Memory B cell (primary cell): ENCODE results near the gene SEC16A.

Source experiments
- ATAC-seq: fragments of 150-1000 bp; cut with Tn5 transposase; 2 replicates; pipeline ENCODE4 v1.10.0; 2021; ENCODE audit warnings: low read depth, mild to moderate bottlenecking, moderate library complexity
- DNase-seq, 2 donors: peaks; one replicate each; pipeline ENCODE4 v3.0.0; 2022; ENCODE audit warnings: low spot score in 2 of 2
- H3K27ac Mint-ChIP-seq: one replicate; pipeline ENCODE4 v1.8.0; 2022; ENCODE audit warnings: mild to moderate bottlenecking, moderate library complexity, mixed read lengths
- H3K27me3 Mint-ChIP-seq: one replicate; pipeline ENCODE4 v1.8.0; 2022; ENCODE audit warnings: mixed read lengths
- H3K36me3 Mint-ChIP-seq: one replicate; pipeline ENCODE4 v1.8.0; 2022; ENCODE audit warnings: mild to moderate bottlenecking, mixed read lengths
- H3K4me1 Mint-ChIP-seq: one replicate; pipeline ENCODE4 v1.8.0; 2022; ENCODE audit warnings: mixed read lengths
- H3K4me3 Mint-ChIP-seq: one replicate; pipeline ENCODE4 v1.8.0; 2022; ENCODE audit warnings: mild to moderate bottlenecking, moderate library complexity, mixed read lengths
- H3K9me3 Mint-ChIP-seq: one replicate; pipeline ENCODE4 v1.8.0; 2022; ENCODE audit warnings: mixed read lengths

The SEC16A gene

GRCh38 chr9:136482793-136483588 lies at the start of gene SEC16A:
Gene SEC16A (minus strand): TSS chr9:136483040. CDS start chr9:136477615, 5,425 bp downstream.
- DNase-seq (peak; percentile 95 to 99), ATAC-seq (peak; percentile 69)
- Mint-ChIP-seq H3K9me3 (no peaks in the 10 kb centered on the region), H3K36me3 (peaks cover 3% of the 10 kb centered on the region), H3K27me3 (peaks cover 4% of the 10 kb centered on the region), H3K4me3 (peak within 1 kb of the TSS; percentile 99), H3K4me1 (peaks cover 14% of the 10 kb centered on the region), H3K27ac (peak within 1 kb of the TSS; percentile 99)

- Mint-ChIP-seq H3K27ac (no peak overlapping the region), H3K27me3 (no peaks in the 10 kb centered on the region), H3K36me3 (no peaks in the 10 kb centered on the region), H3K9me3 (no peaks in the 10 kb centered on the region), H3K4me1 (peaks cover 30% of the 10 kb centered on the region), H3K4me3 (peak overlapping the region; percentile 41)
- ATAC-seq (no peak), DNase-seq (no peak)
Measured at GRCh38 chr9:136531904-136532798, 49.3 kb upstream of the SEC16A start.

- no peak for DNase-seq
- H3K4me1 Mint-ChIP-seq = peaks cover 29% of the 10 kb centered on the region
- no peaks in the 10 kb centered on the region for H3K9me3 Mint-ChIP-seq
- H3K36me3 Mint-ChIP-seq = no peaks in the 10 kb centered on the region
- no peak overlapping the region for H3K27ac Mint-ChIP-seq
- no peaks in the 10 kb centered on the region for H3K27me3 Mint-ChIP-seq
- ATAC-seq = no peak
- peak overlapping the region; percentile 29 for H3K4me3 Mint-ChIP-seq
Measured at GRCh38 chr9:136531186-136531903, 48.5 kb upstream of the SEC16A start.

- Mint-ChIP-seq H3K36me3 (no peaks in the 10 kb centered on the region), H3K9me3 (no peaks in the 10 kb centered on the region), H3K27me3 (no peaks in the 10 kb centered on the region), H3K27ac (no peak overlapping the region), H3K4me3 (no peak overlapping the region), H3K4me1 (peaks cover 29% of the 10 kb centered on the region)
- DNase-seq = no peak
- ATAC-seq = no peak
Measured at GRCh38 chr9:136530461-136531089, 47.7 kb upstream of the SEC16A start.

- no peak for DNase-seq
- no peak overlapping the region for H3K4me3 Mint-ChIP-seq
Measured at GRCh38 chr9:136529516-136530460, 46.9 kb upstream of the SEC16A start.

GRCh38 chr9:136528716-136529341 lies 46.0 kb upstream of the SEC16A start:
- ATAC-seq (no peak), DNase-seq (no peak)
- Mint-ChIP-seq H3K36me3 (no peaks in the 10 kb centered on the region), H3K4me3 (no peak overlapping the region), H3K27ac (no peak overlapping the region), H3K27me3 (no peaks in the 10 kb centered on the region), H3K9me3 (no peaks in the 10 kb centered on the region), H3K4me1 (peaks cover 21% of the 10 kb centered on the region)

More at GRCh38 chr9:136529516-136530460, 46.9 kb upstream of the SEC16A start:
- H3K27ac Mint-ChIP-seq = no peak overlapping the region
- H3K36me3 Mint-ChIP-seq = no peaks in the 10 kb centered on the region
- H3K27me3 Mint-ChIP-seq = no peaks in the 10 kb centered on the region
- H3K4me1 Mint-ChIP-seq = peaks cover 29% of the 10 kb centered on the region
- H3K9me3 Mint-ChIP-seq = no peaks in the 10 kb centered on the region
- no peak for ATAC-seq

GRCh38 chr9:136527721-136528710 lies 45.2 kb upstream of the SEC16A start:
- Mint-ChIP-seq H3K4me3 (no peak overlapping the region), H3K9me3 (no peaks in the 10 kb centered on the region), H3K36me3 (no peaks in the 10 kb centered on the region), H3K27me3 (no peaks in the 10 kb centered on the region), H3K4me1 (peaks cover 14% of the 10 kb centered on the region), H3K27ac (no peak overlapping the region)
- ATAC-seq (no peak), DNase-seq (no peak)

GRCh38 chr9:136527131-136527530 lies 44.3 kb upstream of the SEC16A start:
- ATAC-seq (no peak), DNase-seq (no peak)
- no peaks in the 10 kb centered on the region for H3K36me3 Mint-ChIP-seq
- H3K27me3 Mint-ChIP-seq = no peaks in the 10 kb centered on the region
- H3K4me1 Mint-ChIP-seq = peaks cover 6% of the 10 kb centered on the region
- H3K9me3 Mint-ChIP-seq = no peaks in the 10 kb centered on the region
- no peak overlapping the region for H3K4me3 Mint-ChIP-seq
- H3K27ac Mint-ChIP-seq = no peak overlapping the region

GRCh38 chr9:136526625-136527066 lies 43.8 kb upstream of the SEC16A start:
- no peaks in the 10 kb centered on the region for H3K36me3 Mint-ChIP-seq
- no peaks in the 10 kb centered on the region for H3K27me3 Mint-ChIP-seq
- no peak overlapping the region for H3K27ac Mint-ChIP-seq
- DNase-seq (no peak), ATAC-seq (no peak)
- H3K4me1 Mint-ChIP-seq = peaks cover 6% of the 10 kb centered on the region
- H3K9me3 Mint-ChIP-seq = no peaks in the 10 kb centered on the region
- H3K4me3 Mint-ChIP-seq = no peak overlapping the region

GRCh38 chr9:136525841-136526499 lies 43.1 kb upstream of the SEC16A start:
- H3K36me3 Mint-ChIP-seq = no peaks in the 10 kb centered on the region
- H3K4me1 Mint-ChIP-seq = peaks cover 3% of the 10 kb centered on the region
- DNase-seq (no peak), ATAC-seq (no peak)
- H3K27me3 Mint-ChIP-seq = no peaks in the 10 kb centered on the region
- H3K4me3 Mint-ChIP-seq = no peak overlapping the region
- H3K27ac Mint-ChIP-seq = no peak overlapping the region
- H3K9me3 Mint-ChIP-seq = no peaks in the 10 kb centered on the region

- Mint-ChIP-seq H3K36me3 (no peaks in the 10 kb centered on the region), H3K27ac (no peak overlapping the region)
Measured at GRCh38 chr9:136525207-136525606, 42.4 kb upstream of the SEC16A start.

More at GRCh38 chr9:136525207-136525606, 42.4 kb upstream of the SEC16A start:
- ATAC-seq (no peak), DNase-seq (no peak)
- Mint-ChIP-seq H3K4me3 (no peak overlapping the region), H3K4me1 (peaks cover 3% of the 10 kb centered on the region), H3K9me3 (no peaks in the 10 kb centered on the region), H3K27me3 (no peaks in the 10 kb centered on the region)
